MM.1S (cell line): ENCODE results near the gene APOA4.

ENCODE experiments used
- DNase-seq: peaks from one replicate; pipeline ENCODE4 v3.0.0-alpha.2; 2015
- H2AFZ ChIP-seq: fragments of 300-600 bp; sonication (generic); 2 replicates; pipeline ENCODE4 v1.6.0; 2016; ENCODE audit warnings: antibody characterized with exemption, low read length
- H3F3A ChIP-seq: fragments of 300-600 bp; sonication (generic); 2 replicates; pipeline ENCODE4 v1.6.1; 2016; ENCODE audit warnings: mild to moderate bottlenecking, antibody characterized with exemption, low read length, moderate library complexity, mixed read lengths; ENCODE audit not compliant: insufficient read depth
- H3K27ac ChIP-seq: fragments of 300-600 bp; sonication (generic); 2 replicates; pipeline ENCODE4 v1.5.1; 2016; ENCODE audit warnings: mild to moderate bottlenecking, low read length
- H3K27me3 ChIP-seq: fragments of 300-600 bp; sonication (generic); replicated peaks from 2 replicates; pipeline ENCODE4 v1.6.0; 2016; ENCODE audit warnings: low read length; ENCODE audit not compliant: insufficient read depth
- H3K36me3 ChIP-seq: fragments of 300-600 bp; sonication (generic); replicated peaks from 2 replicates; pipeline ENCODE4 v1.6.1; 2016; ENCODE audit warnings: mild to moderate bottlenecking, low read length, mixed read lengths; ENCODE audit not compliant: insufficient read depth
- H3K4me1 ChIP-seq: fragments of 300-600 bp; sonication (generic); 2 replicates; pipeline ENCODE4 v1.6.1; 2016; ENCODE audit warnings: low read length, mixed read lengths
- H3K4me2 ChIP-seq: fragments of 300-600 bp; sonication (generic); 2 replicates; pipeline ENCODE4 v1.6.0; 2016; ENCODE audit warnings: low read depth, low read length
- H3K4me3 ChIP-seq: fragments of 300-600 bp; sonication (generic); 2 replicates; pipeline ENCODE4 v1.5.1; 2016; ENCODE audit warnings: low read length, mixed read lengths
- H3K79me2 ChIP-seq: fragments of 300-600 bp; sonication (generic); 2 replicates; pipeline ENCODE4 v1.6.1; 2016; ENCODE audit warnings: mixed run types, low read length, mixed read lengths
- H3K9ac ChIP-seq: fragments of 300-600 bp; sonication (generic); 2 replicates; pipeline ENCODE4 v1.6.1; 2016; ENCODE audit warnings: low read length, mixed read lengths
- H3K9me2 ChIP-seq: fragments of 300-600 bp; sonication (generic); replicated peaks from 2 replicates; pipeline ENCODE4 v1.6.1; 2016; ENCODE audit warnings: mild to moderate bottlenecking, low read length, mixed read lengths; ENCODE audit not compliant: insufficient read depth
- H3K9me3 ChIP-seq: fragments of 300-600 bp; sonication (generic); replicated peaks from 2 replicates; pipeline ENCODE4 v1.6.1; 2016; ENCODE audit warnings: mild to moderate bottlenecking, low read length, mixed read lengths; ENCODE audit not compliant: insufficient read depth
- H4K20me1 ChIP-seq: fragments of 300-600 bp; sonication (generic); 2 replicates; pipeline ENCODE4 v1.6.1; 2016; ENCODE audit warnings: mild to moderate bottlenecking, low read length, moderate library complexity, mixed read lengths; ENCODE audit not compliant: insufficient read depth
- CTCF ChIP-seq: fragments of 300-600 bp; sonication (generic); IDR thresholded peaks from 2 replicates; pipeline ENCODE4 v1.5.1; 2016; ENCODE audit warnings: antibody characterized with exemption, low read length, mixed read lengths
- EZH2 ChIP-seq: fragments of 300-600 bp; sonication (generic); optimal IDR thresholded peaks from 2 replicates; pipeline ENCODE3; 2017; ENCODE audit warnings: low read depth, mild to moderate bottlenecking, antibody characterized with exemption, low read length, mixed read lengths
- EZH2phosphoT487 ChIP-seq: fragments of 300-600 bp; sonication (generic); IDR thresholded peaks from 2 replicates; pipeline ENCODE4 v1.6.1; 2018; ENCODE audit warnings: antibody characterized with exemption, low read length

APOA4 gene

GRCh38 chr11:116842909-116843308, 19.8 kb upstream of the APOA4 start:
- H3K36me3 ChIP-seq, result no peaks in the 10 kb centered on the region; the same call in none of the 2 replicates
- no peaks in the 10 kb centered on the region for H3K9me3 ChIP-seq
- 0 out of 2 replicates have a peak, but pooled peaks cover 3% of the 10 kb centered on the region for H3K4me1 ChIP-seq
- no peak overlapping the region for H2AFZ ChIP-seq
- H3K27ac ChIP-seq, result no peak overlapping the region
- H3K4me3 ChIP-seq, result no peak overlapping the region
- no peak for TF ChIP-seq CTCF
- no peak for TF ChIP-seq EZH2
- TF ChIP-seq EZH2phosphoT487, result no peak
- no peaks in the 10 kb centered on the region for H3F3A ChIP-seq
- H3K9ac ChIP-seq, result no peak overlapping the region
- no peaks in the 10 kb centered on the region for H4K20me1 ChIP-seq
- no peaks in the 10 kb centered on the region for H3K27me3 ChIP-seq
- H3K4me2 ChIP-seq, result no peak overlapping the region
- no peak for DNase-seq
- H3K9me2 ChIP-seq, result no peaks in the 10 kb centered on the region
- H3K79me2 ChIP-seq, result no peaks in the 10 kb centered on the region

GRCh38 chr11:116842117-116842516, 19.0 kb upstream of the APOA4 start:
- Histone ChIP-seq H2AFZ (no peak overlapping the region), H3K9me3 (no peaks in the 10 kb centered on the region), H4K20me1 (no peaks in the 10 kb centered on the region), H3K36me3 (no peaks in the 10 kb centered on the region; the same call in none of the 2 replicates), H3K4me2 (no peak overlapping the region), H3K9me2 (no peaks in the 10 kb centered on the region), H3F3A (no peaks in the 10 kb centered on the region), H3K4me3 (no peak overlapping the region), H3K27me3 (no peaks in the 10 kb centered on the region), H3K27ac (no peak overlapping the region), H3K79me2 (no peaks in the 10 kb centered on the region), H3K9ac (no peak overlapping the region), H3K4me1 (0 out of 2 replicates have a peak, but pooled peaks cover 3% of the 10 kb centered on the region)
- TF ChIP-seq EZH2phosphoT487, result no peak
- no peak for TF ChIP-seq EZH2
- TF ChIP-seq CTCF, result no peak
- DNase-seq, result no peak

- Histone ChIP-seq H3K36me3 (no peaks in the 10 kb centered on the region; the same call in 1 of the 2 replicates), H3F3A (no peaks in the 10 kb centered on the region), H2AFZ (no peak overlapping the region), H4K20me1 (no peaks in the 10 kb centered on the region), H3K4me1 (0 out of 2 replicates have a peak, but pooled peaks cover 6% of the 10 kb centered on the region), H3K9ac (no peak overlapping the region), H3K27ac (no peak overlapping the region), H3K4me2 (no peak overlapping the region), H3K9me3 (no peaks in the 10 kb centered on the region), H3K4me3 (no peak overlapping the region), H3K9me2 (no peaks in the 10 kb centered on the region), H3K79me2 (no peaks in the 10 kb centered on the region), H3K27me3 (no peaks in the 10 kb centered on the region)
- DNase-seq, result no peak
- TF ChIP-seq EZH2phosphoT487 (no peak), CTCF (no peak), EZH2 (no peak)
Observed at GRCh38 chr11:116840746-116841296, 17.7 kb upstream of the APOA4 start.
